Adipocyte (in vitro differentiated cells): Measurements from ENCODE around the gene TIMM17B.
A peak's percentile ranks its signal among the peaks of the same experiment; 100 is the strongest.

ENCODE experiments used
- DNase-seq: peaks from one replicate; pipeline ENCODE4 v3.0.0-alpha.2; 2015; ENCODE audit warnings: low read depth
- H3K27me3 ChIP-seq: replicated peaks from 2 replicates; pipeline ENCODE4 v1.7.0; 2013; ENCODE audit warnings: mild to moderate bottlenecking, low read length, moderate library complexity; ENCODE audit not compliant: control insufficient read depth, insufficient read depth
- H3K36me3 ChIP-seq: 2 replicates; pipeline ENCODE4 v1.7.0; 2013; ENCODE audit warnings: low read length, mild to moderate bottlenecking, moderate library complexity; ENCODE audit not compliant: control insufficient read depth, insufficient read depth, severe bottlenecking
- H3K4me1 ChIP-seq: 2 replicates; pipeline ENCODE4 v1.7.0; 2013; ENCODE audit warnings: mild to moderate bottlenecking, low read length, moderate library complexity; ENCODE audit not compliant: control insufficient read depth, insufficient read depth
- H3K4me3 ChIP-seq: 2 replicates; pipeline ENCODE4 v1.7.0; 2013; ENCODE audit warnings: mild to moderate bottlenecking, low read length, moderate library complexity
- H3K9ac ChIP-seq: 2 replicates; pipeline ENCODE4 v1.7.0; 2013; ENCODE audit warnings: mild to moderate bottlenecking, low read length, moderate library complexity
- H3K9me3 ChIP-seq: 2 replicates; pipeline ENCODE4 v1.7.0; 2013; ENCODE audit warnings: mild to moderate bottlenecking, low read length, moderate library complexity; ENCODE audit not compliant: control insufficient read depth

TIMM17B gene

GRCh38 chrX:48904180-48904579 is 6.6 kb upstream of the TIMM17B start:
- H3K4me1 ChIP-seq, result no peaks in the 10 kb centered on the region
- DNase-seq, result no peak
- H3K4me3 ChIP-seq, result no peak overlapping the region
- H3K27me3 ChIP-seq, result no peaks in the 10 kb centered on the region
- H3K9me3 ChIP-seq, result no peaks in the 10 kb centered on the region
- H3K9ac ChIP-seq, result no peak overlapping the region
- H3K36me3 ChIP-seq, result peaks cover 44% of the 10 kb centered on the region

DNA sequence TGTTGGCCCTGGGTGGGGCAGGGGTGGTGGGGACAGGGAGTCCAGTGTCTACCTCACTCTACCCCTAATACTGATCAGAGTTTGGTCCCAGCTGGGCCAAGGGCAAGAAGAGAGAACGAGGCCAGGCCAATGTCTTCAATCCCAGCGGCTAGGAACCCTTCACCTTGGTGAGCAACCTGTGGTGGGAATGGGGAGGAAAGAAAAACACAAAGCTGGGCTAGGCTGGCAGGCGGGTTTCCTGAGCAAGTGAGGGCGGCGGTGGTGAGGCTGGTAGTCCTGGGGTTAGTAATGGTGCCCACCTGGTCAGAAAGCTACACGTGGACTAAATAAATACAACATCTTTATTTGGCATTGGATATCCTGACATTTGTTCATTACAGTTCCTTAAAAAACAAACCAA is 5.7 kb upstream of the TIMM17B start:
- Histone ChIP-seq H3K4me3 (no peak overlapping the region), H3K9ac (no peak overlapping the region), H3K4me1 (no peaks in the 10 kb centered on the region), H3K9me3 (no peaks in the 10 kb centered on the region), H3K36me3 (peaks cover 44% of the 10 kb centered on the region), H3K27me3 (no peaks in the 10 kb centered on the region)
- no peak for DNase-seq

DNA sequence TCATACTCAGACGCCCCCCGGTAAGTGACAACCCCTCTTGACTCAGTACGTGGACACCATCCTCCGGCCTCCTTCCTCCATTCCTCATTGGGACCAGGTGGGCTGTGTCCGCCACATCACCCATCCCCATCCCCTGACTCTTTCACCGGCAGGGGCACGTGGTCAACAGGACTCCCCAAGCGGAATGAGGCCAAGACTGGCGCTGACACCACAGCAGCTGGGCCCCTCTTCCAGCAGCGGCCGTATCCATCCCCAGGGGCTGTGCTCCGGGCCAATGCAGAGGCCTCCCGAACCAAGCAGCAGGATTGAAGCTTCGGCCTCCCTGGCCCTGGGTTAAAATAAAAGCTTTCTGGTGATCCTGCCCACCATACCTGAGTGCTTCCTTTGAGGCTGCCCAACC is 5.2 kb upstream of the TIMM17B start:
- Histone ChIP-seq H3K36me3 (peaks cover 44% of the 10 kb centered on the region), H3K4me1 (no peaks in the 10 kb centered on the region), H3K9me3 (no peaks in the 10 kb centered on the region), H3K27me3 (no peaks in the 10 kb centered on the region), H3K9ac (no peak overlapping the region), H3K4me3 (no peak overlapping the region)
- DNase-seq, result no peak

GRCh38 chrX:48902135-48902534 is 4.6 kb upstream of the TIMM17B start:
- Histone ChIP-seq H3K4me1 (no peaks in the 10 kb centered on the region), H3K36me3 (peaks cover 44% of the 10 kb centered on the region), H3K9me3 (no peaks in the 10 kb centered on the region), H3K27me3 (no peaks in the 10 kb centered on the region), H3K9ac (no peak overlapping the region), H3K4me3 (no peak overlapping the region)
- no peak for DNase-seq

DNA sequence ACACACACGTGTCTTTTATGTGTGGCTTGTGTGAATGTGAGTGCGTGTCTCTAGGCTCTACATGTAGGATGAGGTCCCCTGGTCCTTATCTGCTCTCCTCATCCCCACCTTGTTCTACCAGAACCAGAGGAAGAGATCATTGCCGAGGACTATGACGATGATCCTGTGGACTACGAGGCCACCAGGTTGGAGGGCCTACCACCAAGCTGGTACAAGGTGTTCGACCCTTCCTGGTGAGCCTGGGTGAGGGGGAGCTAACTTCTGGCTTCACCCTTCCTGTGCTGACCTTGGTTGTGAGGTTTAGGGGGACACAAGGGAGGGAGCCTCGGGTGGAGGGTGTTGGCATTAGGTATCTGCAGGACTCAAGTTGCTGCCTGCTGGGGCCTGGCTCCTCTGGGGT is 3.5 kb upstream of the TIMM17B start:
- peaks cover 5% of the 10 kb centered on the region for H3K4me1 ChIP-seq
- H3K4me3 ChIP-seq, result no peak overlapping the region
- H3K9me3 ChIP-seq, result no peaks in the 10 kb centered on the region
- peaks cover 39% of the 10 kb centered on the region for H3K36me3 ChIP-seq
- H3K9ac ChIP-seq, result no peak overlapping the region
- no peak for DNase-seq
- H3K27me3 ChIP-seq, result no peaks in the 10 kb centered on the region

GRCh38 chrX:48899078-48899410 is 1.5 kb upstream of the TIMM17B start:
- Histone ChIP-seq H3K4me1 (peaks cover 5% of the 10 kb centered on the region), H3K36me3 (peaks cover 30% of the 10 kb centered on the region), H3K9me3 (no peaks in the 10 kb centered on the region), H3K4me3 (no peak overlapping the region), H3K9ac (no peak overlapping the region), H3K27me3 (no peaks in the 10 kb centered on the region)
- DNase-seq, result no peak

DNA sequence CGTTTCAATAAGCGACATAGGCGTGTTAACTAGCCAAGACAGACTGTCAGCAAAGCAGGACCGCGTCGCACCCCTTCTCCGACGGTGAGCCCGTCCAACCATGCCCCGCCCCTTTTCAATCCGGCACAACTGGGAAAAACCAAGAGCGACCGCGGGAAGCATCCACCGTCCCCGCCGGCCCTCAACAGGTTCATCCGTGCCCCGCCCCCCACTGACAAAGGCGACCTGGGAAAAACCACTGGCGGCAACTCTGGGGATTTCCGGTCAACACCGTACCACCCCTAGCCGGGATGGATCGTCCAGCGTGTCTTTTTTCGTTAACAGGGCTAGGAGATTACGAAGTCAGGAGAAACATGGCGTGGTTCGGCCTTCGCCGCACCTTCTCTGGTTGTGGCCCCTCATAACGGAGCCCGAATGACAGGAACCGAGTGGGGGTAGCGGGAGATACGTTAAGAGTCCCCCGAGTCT is 377 bp downstream of the TIMM17B start:
- peak overlapping the region; percentile 95 for H3K9ac ChIP-seq
- H3K27me3 ChIP-seq, result no peaks in the 10 kb centered on the region
- peaks cover 5% of the 10 kb centered on the region for H3K4me1 ChIP-seq
- peak; percentile 80 for DNase-seq
- peak overlapping the region; percentile 91 for H3K4me3 ChIP-seq
- H3K9me3 ChIP-seq, result no peaks in the 10 kb centered on the region
- peaks cover 17% of the 10 kb centered on the region for H3K36me3 ChIP-seq

GRCh38 chrX:48896611-48897011 is 957 bp downstream of the TIMM17B start:
- Histone ChIP-seq H3K9me3 (no peaks in the 10 kb centered on the region), H3K4me3 (peak overlapping the region; percentile 91), H3K27me3 (no peaks in the 10 kb centered on the region), H3K36me3 (peaks cover 11% of the 10 kb centered on the region), H3K9ac (peak overlapping the region; percentile 95), H3K4me1 (peaks cover 10% of the 10 kb centered on the region)
- DNase-seq, result no peak

- H3K4me3 ChIP-seq, result no peak overlapping the region
- H3K4me1 ChIP-seq, result peaks cover 10% of the 10 kb centered on the region
- H3K27me3 ChIP-seq, result no peaks in the 10 kb centered on the region
- H3K9ac ChIP-seq, result no peak overlapping the region
- H3K9me3 ChIP-seq, result no peaks in the 10 kb centered on the region
- no peak for DNase-seq
- no peaks in the 10 kb centered on the region for H3K36me3 ChIP-seq
These were observed 2.7 kb downstream of the TIMM17B start for GRCh38 chrX:48894891-48895290.

DNA sequence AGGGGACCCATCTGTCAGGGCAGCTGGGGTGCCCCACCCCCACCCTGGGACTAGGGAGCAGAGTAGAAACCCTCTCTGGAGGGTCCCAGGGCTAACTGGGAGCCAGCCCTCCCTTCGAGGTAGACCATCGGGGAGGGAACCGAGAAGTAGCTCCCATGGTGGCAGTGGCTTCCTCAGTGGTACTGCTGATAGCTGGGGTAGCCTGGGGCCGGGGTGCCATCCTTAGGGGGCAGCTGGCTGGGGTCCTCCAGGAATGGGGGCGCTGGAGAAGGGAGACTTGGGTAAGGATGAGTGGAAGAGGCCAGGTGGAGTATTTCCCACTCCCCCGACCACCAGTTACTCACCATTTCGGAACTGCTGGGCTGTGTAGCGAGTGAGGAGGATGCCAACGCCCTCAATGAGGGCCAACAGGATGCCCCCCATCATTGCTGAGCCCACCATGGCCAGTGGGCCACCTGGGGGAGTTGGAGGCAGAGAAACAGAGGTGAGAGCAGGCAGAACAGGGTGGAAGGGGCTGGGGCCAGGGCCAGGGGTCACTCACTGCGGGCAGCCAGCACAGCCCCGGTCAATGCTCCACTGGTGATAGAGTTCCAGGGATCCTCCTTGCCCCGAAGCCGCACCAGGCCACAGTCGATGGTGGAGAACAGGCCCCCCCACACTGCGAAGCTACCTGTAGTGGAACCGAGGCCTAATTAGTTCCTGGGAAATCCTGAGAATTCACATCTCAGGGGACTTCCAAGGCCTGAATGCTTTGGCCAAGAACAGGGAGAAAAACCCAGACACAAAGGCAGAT is 3.8 kb downstream of the TIMM17B start:
- DNase-seq, result no peak
- H3K4me3 ChIP-seq, result no peak overlapping the region

GRCh38 chrX:48892896-48893295 is 4.7 kb downstream of the TIMM17B start:
- H3K9ac ChIP-seq, result no peak overlapping the region
- no peaks in the 10 kb centered on the region for H3K9me3 ChIP-seq
- peaks cover 3% of the 10 kb centered on the region for H3K27me3 ChIP-seq
- H3K4me3 ChIP-seq, result no peak overlapping the region
- no peak for DNase-seq
- H3K36me3 ChIP-seq, result no peaks in the 10 kb centered on the region
- peaks cover 10% of the 10 kb centered on the region for H3K4me1 ChIP-seq

More for the DNA sequence above, 3.8 kb downstream of the TIMM17B start:
- H3K27me3 ChIP-seq, result peaks cover 3% of the 10 kb centered on the region
- no peaks in the 10 kb centered on the region for H3K36me3 ChIP-seq
- no peak overlapping the region for H3K9ac ChIP-seq
- peaks cover 10% of the 10 kb centered on the region for H3K4me1 ChIP-seq
- H3K9me3 ChIP-seq, result no peaks in the 10 kb centered on the region
